Kidney (tissue), 14 donors: ENCODE data around the gene LMAN1L. TPM values are rescaled to one million over a fixed set of nuclear protein-coding genes. Genes with fewer than 3 reads are reported as not detected.

Source experiments
- DNase-seq, 5 donors: peaks; one replicate each; pipeline ENCODE4 v3.0.0-alpha.2; 2013 to 2020
- FAIRE-seq: peaks from 2 replicates; lab custom pipeline; 2012; peaks lifted over from hg19 to GRCh38; lab: Jason Lieb, UNC
- H3K27ac ChIP-seq, 2 donors: one replicate each; pipeline ENCODE4 v1.7.0; 2013; ENCODE audit warnings: low read depth in 2 of 2, low read length in 2 of 2, inconsistent platforms in 1 of 2
- H3K27me3 ChIP-seq: one replicate; pipeline ENCODE4 v1.7.1; 2013; ENCODE audit warnings: low read length, inconsistent platforms; ENCODE audit not compliant: control insufficient read depth, insufficient read depth
- H3K36me3 ChIP-seq, 3 donors: one replicate each; pipeline versions ENCODE4 v1.7.0 to v1.7.1; 2013; ENCODE audit warnings: low read length in 3 of 3, control low read depth in 1 of 3, inconsistent platforms in 1 of 3; ENCODE audit not compliant: insufficient read depth in 3 of 3, control insufficient read depth in 2 of 3
- H3K4me1 ChIP-seq, 3 donors: one replicate each; pipeline versions ENCODE4 v1.7.0 to v1.7.1; 2013; ENCODE audit warnings: low read length in 3 of 3, inconsistent platforms in 1 of 3, low read depth in 1 of 3; ENCODE audit not compliant: control insufficient read depth in 2 of 3, insufficient read depth in 2 of 3
- H3K4me3 ChIP-seq, 3 donors: one replicate each; pipeline versions ENCODE4 v1.7.0 to v1.8.1; 2013; ENCODE audit warnings: low read length in 3 of 3, control low read depth in 1 of 3, inconsistent platforms in 1 of 3
- H3K9ac ChIP-seq, 3 donors: one replicate each; pipeline versions ENCODE4 v1.7.0 to v1.7.1; 2013; ENCODE audit warnings: low read length in 3 of 3, control low read depth in 1 of 3, inconsistent platforms in 1 of 3
- H3K9me3 ChIP-seq, 3 donors: one replicate each; pipeline versions ENCODE4 v1.7.0 to v1.7.1; 2013; ENCODE audit warnings: low read length in 3 of 3, control low read depth in 1 of 3, inconsistent platforms in 1 of 3; ENCODE audit not compliant: control insufficient read depth in 2 of 3, insufficient read depth in 1 of 3
- CTCF ChIP-seq: IDR thresholded peaks from 3 replicates; pipeline ENCODE4 v1.5.1; 2012; ENCODE audit warnings: mild to moderate bottlenecking, moderate library complexity, borderline replicate concordance; ENCODE audit not compliant: insufficient read depth; ENCODE audit errors: extremely low read depth
- intact Hi-C: fragments of 100-400 bp; cut with DNase I; formaldehyde crosslinking; loops from one replicate; pipeline ENCODE4 v1.11.1; 2022
- polyA plus RNA-seq: library from polyadenylated mRNA; stranded (reverse); fragments of 350-450 nt; fragmentation: Illumina TruSeq; extraction: RNeasy Lipid Tissue Mini Kit (QIAGEN cat#74804); gene quantifications from one replicate; pipeline ENCODE4 v1.2.3, GENCODE V29; 2014; ENCODE audit warnings: low read depth, low replicate concordance; ENCODE audit not compliant: insufficient read depth
- total RNA-seq: library from RNA; stranded (reverse); fragmentation: NEBNext Ultra II Directional; extraction: Animal tissue kit (Norgen Biotek cat#: 25700); gene quantifications from one replicate; pipeline ENCODE4 v1.2.1, GENCODE V29; 2021
- donor health status: control.
- donor health status: control.
- donor health status: control.
- donor health status: control.
- donor health status: control.
- donor health status: DM: yes; HTN: yes; CAD: no.
- donor health status: Normal renal cell carcinoma (clear cell type).

Gene LMAN1L
- total and polyA plus RNA-seq, 2 donors from 2014 or later = not detected

- Histone ChIP-seq H3K27me3 (no peaks in the 10 kb centered on the region), H3K36me3 (no peaks in the 10 kb centered on the region), H3K9me3 (no peaks in the 10 kb centered on the region), H3K27ac (peak overlapping the region; percentile 81 to 82), H3K9ac (peak overlapping the region in 2 of 3 donors; percentile 19 to 75), H3K4me1 (peaks cover 8 to 47% (median 45%) of the 10 kb centered on the region in 3 donors), H3K4me3 (peak overlapping the region in 2 of 3 donors; percentile 39 to 56)
- FAIRE-seq (no peak), DNase-seq (peak in 3 of 5 donors; percentile 31 to 69 (median 47))
- no peak for TF ChIP-seq CTCF
- intact Hi-C loops = no loop called here
Measured at GRCh38 chr15:74869726-74870407, 57.2 kb downstream of the LMAN1L start.

- no peaks in the 10 kb centered on the region for H3K9me3 ChIP-seq
- no peaks in the 10 kb centered on the region for H3K27me3 ChIP-seq
- peak overlapping the region in 2 of 3 donors; percentile 42 to 56 for H3K4me3 ChIP-seq
- H3K27ac ChIP-seq = peak overlapping the region; percentile 81 to 82
- peaks cover 8 to 47% (median 45%) of the 10 kb centered on the region in 3 donors for H3K4me1 ChIP-seq
- no peak for DNase-seq
- intact Hi-C loops = no loop called here
- H3K9ac ChIP-seq = peak overlapping the region in 2 of 3 donors; percentile 19 to 75
- no peaks in the 10 kb centered on the region for H3K36me3 ChIP-seq
- TF ChIP-seq CTCF = no peak
- no peak for FAIRE-seq
Measured at GRCh38 chr15:74870436-74871215, 58.0 kb downstream of the LMAN1L start.

- Histone ChIP-seq H3K27ac (peak overlapping the region; percentile 90 to 94), H3K4me3 (peak overlapping the region; percentile 87 to 97 (median 93)), H3K9me3 (no peaks in the 10 kb centered on the region), H3K9ac (peak overlapping the region; percentile 67 to 85 (median 82)), H3K27me3 (no peaks in the 10 kb centered on the region), H3K36me3 (no peaks in the 10 kb centered on the region), H3K4me1 (peaks cover 8 to 39% (median 34%) of the 10 kb centered on the region in 3 donors)
- intact Hi-C loops = no loop called here
- FAIRE-seq (no peak), DNase-seq (no peak)
- no peak for TF ChIP-seq CTCF
Measured at GRCh38 chr15:74872702-74873035, 60.0 kb downstream of the LMAN1L start.
